HCT116 (cell line): ENCODE data around the gene HDAC7. TPM values are rescaled to one million over a fixed set of nuclear protein-coding genes. Genes with fewer than 3 reads are reported as not detected.

Experiments used
- ATAC-seq: fragments of 200-7000 bp; cut with Tn5 transposase; 2 replicates; pipeline ENCODE4 v1.9.1; 2020; ENCODE audit warnings: mild to moderate bottlenecking, moderate library complexity
- BruUV-seq: library from RNA; stranded (reverse); fragments of 400-500 nt; replicated peaks from 2 replicates; lab custom pipeline; 2021; lab: Mats Ljungman, UMichigan
- CTCF ChIA-PET: fragments of 300-600 bp; sonication (Branson Sonifier 250); formaldehyde crosslinking; loops from one replicate; lab custom pipeline; 2021; ENCODE audit warnings: antibody characterized with exemption; lab: Charles Lee
- POLR2A ChIA-PET: fragments of 300-600, 350-600 bp; sonication (Branson Sonifier 250); formaldehyde crosslinking; loops from one replicate; lab custom pipeline; 2021; ENCODE audit warnings: antibody characterized with exemption; lab: Charles Lee
- RAD21 ChIA-PET, 2 experiments: fragments of 300-600 bp; sonication (Branson Sonifier 250); formaldehyde crosslinking; loops; one replicate each; lab custom pipeline; 2023; ENCODE audit warnings: low total read pairs in 2 of 2; ENCODE audit not compliant: uncharacterized antibody in 2 of 2, unreplicated experiment in 2 of 2, low non-redundant PET in 1 of 2; lab: Charles Lee
- DNase-seq: peaks from one replicate; pipeline ENCODE4 v3.0.0-alpha.2; 2010; ENCODE audit warnings: low read depth, low spot score
- H2AFZ ChIP-seq: fragments of 200-600 bp; shearing (Covaris generic), sonication (generic); 2 replicates; pipeline ENCODE4 v1.6.1; 2017; ENCODE audit warnings: low read depth, mixed run types, mixed read lengths, antibody characterized with exemption, low read length; ENCODE audit not compliant: poor library complexity, severe bottlenecking
- H3K27ac ChIP-seq: 2 replicates; pipeline ENCODE4 v1.5.1; 2012; ENCODE audit warnings: low read depth, low read length
- H3K27me3 ChIP-seq: fragments of 200-600 bp; sonication (generic); 2 replicates; pipeline ENCODE4 v1.6.1; 2016; ENCODE audit warnings: mixed run types, low read length, mixed read lengths; ENCODE audit not compliant: insufficient read depth
- H3K36me3 ChIP-seq, 2 experiments: fragments of 200-500 bp in 1 of 2; fragments of 200-600 bp in 1 of 2; sonication (Bioruptor generic) in 1 of 2; sonication (generic) in 1 of 2; 2 replicates each; pipeline versions ENCODE4 v1.5.1 to v1.6.1; 2014 to 2016; ENCODE audit warnings: low read length in 2 of 2, inconsistent platforms in 1 of 2, mixed read lengths in 1 of 2, mixed run types in 1 of 2; ENCODE audit not compliant: insufficient read depth in 2 of 2, control insufficient read depth in 1 of 2
- H3K4me1 ChIP-seq, 2 experiments: fragments of 200-600 bp in 1 of 2; sonication (generic) in 1 of 2; 2 replicates each; pipeline versions ENCODE4 v1.5.1 to v1.6.1; 2012 to 2017; ENCODE audit warnings: low read length in 2 of 2, inconsistent platforms in 1 of 2, mild to moderate bottlenecking in 1 of 2, mixed read lengths in 1 of 2, mixed run types in 1 of 2, moderate library complexity in 1 of 2; ENCODE audit not compliant: insufficient read depth in 2 of 2, control insufficient read depth in 1 of 2
- H3K4me2 ChIP-seq: fragments of 200-600 bp; sonication (generic); 2 replicates; pipeline ENCODE4 v1.6.1; 2017; ENCODE audit warnings: mixed run types, low read length, mixed read lengths
- H3K4me3 ChIP-seq, 2 experiments: fragments of 200-600 bp in 1 of 2; sonication (generic) in 1 of 2; replicated peaks in 1 of 2; 2 replicates each; pipeline ENCODE4 v1.5.1; 2011 to 2016; ENCODE audit warnings: low read length in 2 of 2, control low read depth in 1 of 2, low read depth in 1 of 2, mild to moderate bottlenecking in 1 of 2, mixed read lengths in 1 of 2, mixed run types in 1 of 2
- H3K79me2 ChIP-seq: fragments of 200-600 bp; sonication (generic); 2 replicates; pipeline ENCODE4 v1.6.1; 2017; ENCODE audit warnings: mild to moderate bottlenecking, mixed run types, low read length, moderate library complexity, mixed read lengths; ENCODE audit not compliant: insufficient read depth
- H3K9ac ChIP-seq: fragments of 200-600 bp; sonication (generic); 2 replicates; pipeline ENCODE4 v1.6.1; 2016; ENCODE audit warnings: low read length, mixed read lengths
- H3K9me2 ChIP-seq: fragments of 200-600 bp; sonication (generic), shearing (Covaris generic); 2 replicates; pipeline ENCODE4 v1.6.1; 2017; ENCODE audit warnings: mixed run types, mild to moderate bottlenecking, moderate library complexity; ENCODE audit not compliant: insufficient read depth
- H3K9me3 ChIP-seq, 2 experiments: fragments of 200-500 bp in 1 of 2; fragments of 200-600 bp in 1 of 2; sonication (Bioruptor generic) in 1 of 2; sonication (generic) in 1 of 2; 2 replicates each; pipeline ENCODE4 v1.6.1; 2014 to 2017; ENCODE audit warnings: low read length in 2 of 2, mixed read lengths in 2 of 2, inconsistent platforms in 1 of 2, low read depth in 1 of 2, mild to moderate bottlenecking in 1 of 2, mixed run types in 1 of 2, moderate library complexity in 1 of 2; ENCODE audit not compliant: control insufficient read depth in 1 of 2, insufficient read depth in 1 of 2
- H4K20me1 ChIP-seq: fragments of 200-600 bp; sonication (generic), shearing (Covaris generic); 2 replicates; pipeline ENCODE4 v1.6.1; 2017; ENCODE audit warnings: mixed run types, mild to moderate bottlenecking, moderate library complexity; ENCODE audit not compliant: insufficient read depth
- EGR1 ChIP-seq: IDR thresholded peaks from 2 replicates; pipeline ENCODE4 v1.6.1; 2012; ENCODE audit warnings: low read depth
- ELF1 ChIP-seq: IDR thresholded peaks from 2 replicates; pipeline ENCODE4 v1.6.1; 2012; ENCODE audit warnings: low read depth, borderline replicate concordance
- EZH2phosphoT487 ChIP-seq: fragments of 200-600 bp; IDR thresholded peaks from 2 replicates; pipeline ENCODE4 v1.6.1; 2018; ENCODE audit warnings: antibody characterized with exemption, borderline replicate concordance
- JUND ChIP-seq: IDR thresholded peaks from 2 replicates; pipeline ENCODE4 v1.6.1; 2012
- RAD21 ChIP-seq: IDR thresholded peaks from 2 replicates; pipeline ENCODE4 v1.6.1; 2012; ENCODE audit warnings: low read depth, mild to moderate bottlenecking
- SP1 ChIP-seq: IDR thresholded peaks from 2 replicates; pipeline ENCODE4 v1.6.1; 2012; ENCODE audit warnings: low read depth
- SRF ChIP-seq: IDR thresholded peaks from 2 replicates; pipeline ENCODE4 v1.6.1; 2012; ENCODE audit warnings: low read depth
- YY1 ChIP-seq: IDR thresholded peaks from 2 replicates; pipeline ENCODE4 v1.6.1; 2011; ENCODE audit warnings: low read length, low read depth, moderate library complexity, mild to moderate bottlenecking; ENCODE audit not compliant: insufficient replicate concordance; ENCODE audit errors: extremely low read depth
- intact Hi-C: fragments of 100-400 bp; cut with micrococcal nuclease; formaldehyde crosslinking; loops from 2 replicates; pipeline ENCODE4 v1.10.0; 2022
- total RNA-seq: library from RNA; stranded (reverse); gene quantifications from one replicate; pipeline ENCODE4 v1.2.1, GENCODE V29; 2021; ENCODE audit not compliant: unreplicated experiment
- TF ChIP-seq, protein P1 (sequence below): IDR thresholded peaks from 2 replicates; pipeline ENCODE4 v1.6.1; 2012
- TF ChIP-seq, protein P2 (sequence below): IDR thresholded peaks from 2 replicates; pipeline ENCODE4 v1.6.1; 2012; ENCODE audit warnings: low read depth

Gene HDAC7
- total RNA-seq, 1 experiment from 2014 or later, result 38.1 TPM

DNA sequence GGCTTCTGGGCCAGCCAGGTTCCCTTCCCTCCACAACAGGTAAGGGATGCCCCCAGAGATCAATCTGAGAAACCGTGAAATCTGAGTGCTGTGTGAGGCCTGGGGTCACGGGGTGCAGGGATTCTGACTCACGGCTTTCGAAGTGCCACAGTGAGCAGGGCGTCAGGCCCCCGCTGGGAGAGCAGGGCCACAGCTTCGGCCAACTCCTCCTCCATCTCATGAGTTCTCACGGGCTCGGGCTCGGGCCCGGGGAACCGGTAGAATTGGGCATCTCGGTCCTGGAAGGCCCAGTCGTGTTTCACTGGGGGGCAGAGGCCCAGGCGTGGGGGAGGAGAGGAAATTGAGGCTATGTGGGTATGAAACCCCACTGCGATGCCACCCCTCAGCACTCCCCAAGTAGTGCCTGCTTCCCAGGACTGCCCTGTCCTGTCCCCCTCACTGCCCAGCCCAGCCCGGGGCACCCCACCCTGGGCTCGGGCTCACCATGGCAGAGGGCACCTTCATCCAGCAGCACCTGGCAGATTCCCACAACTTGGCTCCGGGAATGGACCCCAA is 68.7 kb downstream of the HDAC7 start:
- H3K9me3 ChIP-seq, result no peaks in the 10 kb centered on the region
- H3K27ac ChIP-seq, result no peak overlapping the region
- DNase-seq, result no peak
- intact Hi-C loops, result no loop called here
- TF ChIP-seq, protein P1, sequence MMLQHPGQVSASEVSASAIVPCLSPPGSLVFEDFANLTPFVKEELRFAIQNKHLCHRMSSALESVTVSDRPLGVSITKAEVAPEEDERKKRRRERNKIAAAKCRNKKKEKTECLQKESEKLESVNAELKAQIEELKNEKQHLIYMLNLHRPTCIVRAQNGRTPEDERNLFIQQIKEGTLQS, result no peak
- peaks cover 32 to 42% of the 10 kb centered on the region in 2 experiments for H3K4me1 ChIP-seq
- H3K4me3 ChIP-seq, result no peak overlapping the region
- POLR2A ChIA-PET, result no interaction called here
- ATAC-seq, result no peak
- RAD21 ChIA-PET, result no interaction called here
- no TSS peak for BruUV-seq
- H2AFZ ChIP-seq, result no peak overlapping the region
- H3K4me2 ChIP-seq, result no peak overlapping the region
- no peaks in the 10 kb centered on the region for H3K27me3 ChIP-seq
- CTCF ChIA-PET, result interaction anchor here (9.1 kb wide), 1 partner anchor 8 kb away, joined by 75 read pairs; no protein-coding TSS in a partner anchor
- no peaks in the 10 kb centered on the region for H3K36me3 ChIP-seq
- no peaks in the 10 kb centered on the region for H3K79me2 ChIP-seq
- no peak overlapping the region for H3K9ac ChIP-seq
- no peaks in the 10 kb centered on the region for H3K9me2 ChIP-seq
- no peaks in the 10 kb centered on the region for H4K20me1 ChIP-seq

DNA sequence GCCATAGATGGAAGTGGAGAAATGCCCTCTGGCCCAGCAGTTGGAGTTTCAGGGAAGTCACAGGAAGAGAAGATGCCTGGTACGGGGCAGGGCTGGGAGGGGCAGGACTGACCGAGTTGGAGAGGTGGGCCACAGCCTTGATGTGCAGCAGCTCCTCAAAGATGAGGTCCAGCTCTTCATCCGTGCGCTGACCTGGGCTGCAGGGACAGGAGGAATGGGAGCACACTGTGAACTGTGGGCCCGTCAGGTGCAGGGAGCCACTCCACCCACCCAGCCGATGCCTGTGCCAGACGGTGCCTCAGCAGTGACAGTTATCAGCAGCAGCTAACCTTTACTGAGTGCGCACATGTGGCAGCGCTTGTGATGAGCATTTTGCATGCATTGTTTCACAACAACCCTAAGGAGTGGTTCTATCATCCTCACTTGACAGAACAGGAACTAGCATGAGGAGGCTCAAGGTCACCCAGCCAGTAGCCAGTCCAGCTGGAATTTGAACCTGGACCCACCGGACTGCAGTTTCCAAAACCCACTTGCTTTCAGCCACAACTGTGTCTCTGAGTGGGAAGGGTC is 69.4 kb downstream of the HDAC7 start:
- H3K4me1 ChIP-seq, result peaks cover 29 to 40% of the 10 kb centered on the region in 2 experiments
- no peak overlapping the region for H3K27ac ChIP-seq
- TF ChIP-seq JUND (no peak), SP1 (no peak), RAD21 (no peak), SRF (no peak), EGR1 (no peak), EZH2phosphoT487 (no peak), ELF1 (no peak), YY1 (no peak)
- TF ChIP-seq, protein P2, sequence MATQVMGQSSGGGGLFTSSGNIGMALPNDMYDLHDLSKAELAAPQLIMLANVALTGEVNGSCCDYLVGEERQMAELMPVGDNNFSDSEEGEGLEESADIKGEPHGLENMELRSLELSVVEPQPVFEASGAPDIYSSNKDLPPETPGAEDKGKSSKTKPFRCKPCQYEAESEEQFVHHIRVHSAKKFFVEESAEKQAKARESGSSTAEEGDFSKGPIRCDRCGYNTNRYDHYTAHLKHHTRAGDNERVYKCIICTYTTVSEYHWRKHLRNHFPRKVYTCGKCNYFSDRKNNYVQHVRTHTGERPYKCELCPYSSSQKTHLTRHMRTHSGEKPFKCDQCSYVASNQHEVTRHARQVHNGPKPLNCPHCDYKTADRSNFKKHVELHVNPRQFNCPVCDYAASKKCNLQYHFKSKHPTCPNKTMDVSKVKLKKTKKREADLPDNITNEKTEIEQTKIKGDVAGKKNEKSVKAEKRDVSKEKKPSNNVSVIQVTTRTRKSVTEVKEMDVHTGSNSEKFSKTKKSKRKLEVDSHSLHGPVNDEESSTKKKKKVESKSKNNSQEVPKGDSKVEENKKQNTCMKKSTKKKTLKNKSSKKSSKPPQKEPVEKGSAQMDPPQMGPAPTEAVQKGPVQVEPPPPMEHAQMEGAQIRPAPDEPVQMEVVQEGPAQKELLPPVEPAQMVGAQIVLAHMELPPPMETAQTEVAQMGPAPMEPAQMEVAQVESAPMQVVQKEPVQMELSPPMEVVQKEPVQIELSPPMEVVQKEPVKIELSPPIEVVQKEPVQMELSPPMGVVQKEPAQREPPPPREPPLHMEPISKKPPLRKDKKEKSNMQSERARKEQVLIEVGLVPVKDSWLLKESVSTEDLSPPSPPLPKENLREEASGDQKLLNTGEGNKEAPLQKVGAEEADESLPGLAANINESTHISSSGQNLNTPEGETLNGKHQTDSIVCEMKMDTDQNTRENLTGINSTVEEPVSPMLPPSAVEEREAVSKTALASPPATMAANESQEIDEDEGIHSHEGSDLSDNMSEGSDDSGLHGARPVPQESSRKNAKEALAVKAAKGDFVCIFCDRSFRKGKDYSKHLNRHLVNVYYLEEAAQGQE, result no peak
- DNase-seq, result no peak
- no peaks in the 10 kb centered on the region for H3K27me3 ChIP-seq
- H2AFZ ChIP-seq, result no peak overlapping the region
- H3K9ac ChIP-seq, result no peak overlapping the region
- no peaks in the 10 kb centered on the region for H3K79me2 ChIP-seq
- no peaks in the 10 kb centered on the region for H3K36me3 ChIP-seq
- H3K4me2 ChIP-seq, result no peak overlapping the region
- intact Hi-C loops, result no loop called here
- H4K20me1 ChIP-seq, result no peaks in the 10 kb centered on the region
- BruUV-seq, result no TSS peak
- no peaks in the 10 kb centered on the region for H3K9me3 ChIP-seq
- no peaks in the 10 kb centered on the region for H3K9me2 ChIP-seq
- POLR2A ChIA-PET, result no interaction called here
- no peak for ATAC-seq
- CTCF ChIA-PET, result no interaction called here
- H3K4me3 ChIP-seq, result no peak overlapping the region
- RAD21 ChIA-PET, result no interaction called here
